H1 (cell line): ENCODE data around the gene TSC22D4. TPM values are rescaled to one million over a fixed set of nuclear protein-coding genes. Genes with fewer than 3 reads are reported as not detected.

Source experiments
- CTCF ChIA-PET: fragments of 300-600 bp; sonication (Branson Sonifier 250); formaldehyde crosslinking; loops from one replicate; lab custom pipeline; 2021; ENCODE audit not compliant: partially characterized antibody; lab: Charles Lee
- POLR2A ChIA-PET: fragments of 300-600 bp; sonication (Branson Sonifier 250); formaldehyde crosslinking; loops from one replicate; lab custom pipeline; 2021; ENCODE audit warnings: inconsistent platforms; ENCODE audit not compliant: partially characterized antibody; lab: Charles Lee
- DNase-seq, 2 experiments: peaks; one replicate each; pipeline versions ENCODE4 v3.0.0 to v3.0.0-alpha.2; 2010 to 2022; ENCODE audit warnings: low spot score in 2 of 2, low read depth in 1 of 2, mixed read lengths in 1 of 2
- FAIRE-seq: peaks from 2 replicates; lab custom pipeline; 2011; peaks lifted over from hg19 to GRCh38; lab: Jason Lieb, UNC
- H2AFZ ChIP-seq: 2 replicates; pipeline ENCODE4 v1.8.1; 2012; ENCODE audit warnings: low read length, inconsistent platforms
- H2AK5ac ChIP-seq: 2 replicates; pipeline ENCODE4 v1.6.1; 2013; ENCODE audit warnings: low read depth, low read length
- H2BK120ac ChIP-seq: replicated peaks from 2 replicates; pipeline ENCODE3; 2013; ENCODE audit warnings: low read depth, low read length, inconsistent platforms
- H2BK12ac ChIP-seq: 2 replicates; pipeline ENCODE4 v1.6.1; 2013; ENCODE audit warnings: low read depth, low read length
- H2BK15ac ChIP-seq: 2 replicates; pipeline ENCODE4 v1.6.1; 2013; ENCODE audit warnings: low read length
- H2BK20ac ChIP-seq: 2 replicates; pipeline ENCODE4 v1.6.1; 2013; ENCODE audit warnings: low read length
- H2BK5ac ChIP-seq: 2 replicates; pipeline ENCODE4 v1.6.1; 2013; ENCODE audit warnings: low read depth, low read length
- H3K14ac ChIP-seq: 2 replicates; pipeline ENCODE4 v1.6.1; 2013; ENCODE audit warnings: inconsistent platforms; ENCODE audit not compliant: insufficient read length
- H3K18ac ChIP-seq: 2 replicates; pipeline ENCODE4 v1.6.1; 2013; ENCODE audit warnings: low read length; ENCODE audit errors: extremely low read depth
- H3K23ac ChIP-seq: 2 replicates; pipeline ENCODE4 v1.6.1; 2013; ENCODE audit warnings: inconsistent platforms; ENCODE audit not compliant: insufficient read length
- H3K23me2 ChIP-seq: 2 replicates; pipeline ENCODE4 v1.6.1; 2013; ENCODE audit warnings: low read depth, low read length
- H3K27ac ChIP-seq: 2 replicates; pipeline ENCODE4 v1.6.1; 2011; ENCODE audit warnings: low read depth, low read length, inconsistent platforms
- H3K27me3 ChIP-seq, 4 experiments: replicated peaks in 1 of 4; 1 replicate in 1 of 4; 2 replicates in 3 of 4; pipeline versions ENCODE4 v1.6.1 to v1.8.1; 2011 to 2013; ENCODE audit warnings: low read length in 3 of 4, mild to moderate bottlenecking in 3 of 4, inconsistent platforms in 2 of 4, mixed read lengths in 2 of 4, moderate library complexity in 1 of 4; ENCODE audit not compliant: control insufficient read depth in 3 of 4, insufficient read depth in 3 of 4; ENCODE audit errors: extremely low read depth in 1 of 4
- H3K36me3 ChIP-seq, 4 experiments: 2 replicates each; pipeline versions ENCODE4 v1.6.1 to v1.8.1; 2011 to 2013; ENCODE audit warnings: mild to moderate bottlenecking in 4 of 4, low read length in 3 of 4, moderate library complexity in 2 of 4, control low read depth in 1 of 4, inconsistent platforms in 1 of 4; ENCODE audit not compliant: insufficient read depth in 4 of 4, control insufficient read depth in 2 of 4
- H3K4ac ChIP-seq: replicated peaks from 2 replicates; pipeline ENCODE3; 2013; ENCODE audit warnings: low read length, low read depth, mixed read lengths, inconsistent platforms; ENCODE audit not compliant: insufficient read length
- H3K4me1 ChIP-seq, 4 experiments: replicated peaks in 1 of 4; 1 replicate in 1 of 4; 2 replicates in 3 of 4; pipeline versions ENCODE4 v1.6.1 to v1.8.1; 2011 to 2013; ENCODE audit warnings: low read length in 3 of 4, inconsistent platforms in 2 of 4, mixed read lengths in 1 of 4; ENCODE audit not compliant: insufficient read depth in 4 of 4, control insufficient read depth in 3 of 4
- H3K4me2 ChIP-seq, 2 experiments: 2 replicates each; pipeline versions ENCODE4 v1.6.1 to v1.8.1; 2011 to 2013; ENCODE audit warnings: low read depth in 2 of 2, low read length in 2 of 2, control low read depth in 1 of 2, inconsistent platforms in 1 of 2, mild to moderate bottlenecking in 1 of 2; ENCODE audit not compliant: insufficient read depth in 1 of 2
- H3K4me3 ChIP-seq, 4 experiments: fragments of 200-600, 300-600 bp in 1 of 4; sonication (generic), shearing (Covaris generic), sonication (Bioruptor Twin) in 1 of 4; 2 replicates each; pipeline versions ENCODE4 v1.5.1 to v1.8.1; 2011 to 2016; ENCODE audit warnings: low read length in 4 of 4, low read depth in 3 of 4, control low read depth in 2 of 4, inconsistent platforms in 2 of 4, mild to moderate bottlenecking in 2 of 4, mixed read lengths in 1 of 4, moderate library complexity in 1 of 4; ENCODE audit not compliant: insufficient read depth in 2 of 4; ENCODE audit errors: extremely low read depth in 1 of 4
- H3K56ac ChIP-seq: replicated peaks from 2 replicates; pipeline ENCODE3; 2013; ENCODE audit warnings: low read depth, mild to moderate bottlenecking, mixed read lengths, low read length, inconsistent platforms; ENCODE audit not compliant: insufficient read length
- H3K79me1 ChIP-seq: 2 replicates; pipeline ENCODE4 v1.6.1; 2013; ENCODE audit warnings: low read depth, low read length, control low read depth
- H3K79me2 ChIP-seq, 2 experiments: 2 replicates each; pipeline versions ENCODE4 v1.6.1 to v1.8.1; 2012 to 2013; ENCODE audit warnings: low read length in 2 of 2, mild to moderate bottlenecking in 2 of 2, inconsistent platforms in 1 of 2; ENCODE audit not compliant: insufficient read depth in 2 of 2, control insufficient read depth in 1 of 2
- H3K9ac ChIP-seq, 4 experiments: replicated peaks in 1 of 4; 1 replicate in 1 of 4; 2 replicates in 3 of 4; pipeline versions ENCODE4 v1.6.1 to v1.8.1; 2011 to 2013; ENCODE audit warnings: low read depth in 3 of 4, low read length in 3 of 4, control low read depth in 2 of 4, mild to moderate bottlenecking in 2 of 4, moderate library complexity in 2 of 4, inconsistent platforms in 1 of 4; ENCODE audit errors: extremely low read depth in 1 of 4
- H3K9me3 ChIP-seq, 2 experiments: 2 replicates each; pipeline versions ENCODE4 v1.6.1 to v1.8.1; 2012 to 2013; ENCODE audit warnings: mild to moderate bottlenecking in 2 of 2, moderate library complexity in 2 of 2, control low read depth in 1 of 2, inconsistent platforms in 1 of 2, low read depth in 1 of 2, low read length in 1 of 2, mixed read lengths in 1 of 2; ENCODE audit not compliant: insufficient read depth in 2 of 2
- H4K20me1 ChIP-seq, 2 experiments: replicated peaks in 1 of 2; 2 replicates each; pipeline versions ENCODE3 to v1.8.1; 2011 to 2013; ENCODE audit warnings: inconsistent platforms in 2 of 2, low read length in 2 of 2, mild to moderate bottlenecking in 1 of 2; ENCODE audit not compliant: insufficient read depth in 2 of 2, control insufficient read depth in 1 of 2
- H4K5ac ChIP-seq: 2 replicates; pipeline ENCODE4 v1.6.1; 2013; ENCODE audit warnings: low read length, low read depth, mixed read lengths, inconsistent platforms; ENCODE audit not compliant: insufficient read length
- H4K8ac ChIP-seq: 2 replicates; pipeline ENCODE4 v1.8.0; 2013; ENCODE audit warnings: mild to moderate bottlenecking, moderate library complexity, low read length, inconsistent platforms; ENCODE audit not compliant: insufficient read depth; ENCODE audit errors: extremely low read depth
- H4K91ac ChIP-seq: replicated peaks from 2 replicates; pipeline ENCODE3; 2013; ENCODE audit warnings: low read length, mixed read lengths, inconsistent platforms; ENCODE audit not compliant: insufficient read length
- ASH2L ChIP-seq: fragments of 200-600, 300-600 bp; sonication (generic); IDR thresholded peaks from one replicate; pipeline ENCODE4 v1.7.1; 2017; ENCODE audit warnings: low read length
- CEBPB ChIP-seq: IDR thresholded peaks from 2 replicates; pipeline ENCODE4 v1.6.1; 2012; ENCODE audit warnings: low read depth, low read length
- GTF2F1 ChIP-seq: IDR thresholded peaks from 2 replicates; pipeline ENCODE4 v1.6.1; 2012; ENCODE audit warnings: low read depth, low read length, improper control_type of control experiment, borderline replicate concordance
- HDAC6 ChIP-seq: IDR thresholded peaks from one replicate; pipeline ENCODE4 v1.7.1; 2012; ENCODE audit warnings: low read depth, mild to moderate bottlenecking, inconsistent platforms, low read length, moderate library complexity
- MAX ChIP-seq: IDR thresholded peaks from 2 replicates; pipeline ENCODE4 v1.6.1; 2012; ENCODE audit warnings: inconsistent platforms
- POU5F1 ChIP-seq: IDR thresholded peaks from 2 replicates; pipeline ENCODE4 v1.6.1; 2011; ENCODE audit warnings: low read depth, mild to moderate bottlenecking, low read length, moderate library complexity
- SP1 ChIP-seq: IDR thresholded peaks from 2 replicates; pipeline ENCODE4 v1.6.1; 2011; ENCODE audit warnings: low read depth, low read length
- TAF1 ChIP-seq: IDR thresholded peaks from 2 replicates; pipeline ENCODE4 v1.6.1; 2011; ENCODE audit warnings: mild to moderate bottlenecking, low read depth, low read length
- WGBS, 2 experiments: shearing (Covaris generic) in 1 of 2; methylation state at CpG; one replicate each; pipeline versions ENCODE4 v1.1.6 to v1.1.7; 2013 to 2015; ENCODE audit warnings: low lambda C conversion rate in 2 of 2, mixed read lengths in 2 of 2, inconsistent platforms in 1 of 2, low coverage in 1 of 2, missing lambda C conversion rate in 1 of 2; ENCODE audit not compliant: insufficient replicate concordance in 2 of 2, insufficient coverage in 1 of 2, insufficient read length in 1 of 2; ENCODE audit errors: extremely low coverage in 1 of 2, missing lambda C conversion rate in 1 of 2; 5-methylcytosine and 5-hydroxymethylcytosine counted together
- polyA plus RNA-seq, 7 experiments: library from polyadenylated mRNA; depleted of rRNA in 3 of 7; stranded (reverse) in 5 of 7; unstranded in 2 of 7; fragments of >200 nt in 5 of 7; fragments of 200-250 nt in 2 of 7; gene quantifications; 1 replicate in 5 of 7; 2 replicates in 1 of 7; 4 replicates in 1 of 7; pipeline versions ENCODE4 v1.2.1 to v1.2.3, GENCODE V29; 2011 to 2013; ENCODE audit warnings: missing spikeins in 2 of 7, mixed read lengths in 2 of 7
- total RNA-seq: library from RNA; stranded (reverse); fragmentation: NEBNext Ultra II Directional; extraction: Animal tissue kit (Norgen Biotek cat#: 25700); gene quantifications from 2 replicates; pipeline ENCODE4 v1.2.1, GENCODE V29; 2021

Gene TSC22D4
- total and polyA plus RNA-seq, 2 of the 8 experiments (the other 6 are each of a cell fraction or from before 2014, with no cell fraction given): 13.2 to 20.3 TPM

DNA sequence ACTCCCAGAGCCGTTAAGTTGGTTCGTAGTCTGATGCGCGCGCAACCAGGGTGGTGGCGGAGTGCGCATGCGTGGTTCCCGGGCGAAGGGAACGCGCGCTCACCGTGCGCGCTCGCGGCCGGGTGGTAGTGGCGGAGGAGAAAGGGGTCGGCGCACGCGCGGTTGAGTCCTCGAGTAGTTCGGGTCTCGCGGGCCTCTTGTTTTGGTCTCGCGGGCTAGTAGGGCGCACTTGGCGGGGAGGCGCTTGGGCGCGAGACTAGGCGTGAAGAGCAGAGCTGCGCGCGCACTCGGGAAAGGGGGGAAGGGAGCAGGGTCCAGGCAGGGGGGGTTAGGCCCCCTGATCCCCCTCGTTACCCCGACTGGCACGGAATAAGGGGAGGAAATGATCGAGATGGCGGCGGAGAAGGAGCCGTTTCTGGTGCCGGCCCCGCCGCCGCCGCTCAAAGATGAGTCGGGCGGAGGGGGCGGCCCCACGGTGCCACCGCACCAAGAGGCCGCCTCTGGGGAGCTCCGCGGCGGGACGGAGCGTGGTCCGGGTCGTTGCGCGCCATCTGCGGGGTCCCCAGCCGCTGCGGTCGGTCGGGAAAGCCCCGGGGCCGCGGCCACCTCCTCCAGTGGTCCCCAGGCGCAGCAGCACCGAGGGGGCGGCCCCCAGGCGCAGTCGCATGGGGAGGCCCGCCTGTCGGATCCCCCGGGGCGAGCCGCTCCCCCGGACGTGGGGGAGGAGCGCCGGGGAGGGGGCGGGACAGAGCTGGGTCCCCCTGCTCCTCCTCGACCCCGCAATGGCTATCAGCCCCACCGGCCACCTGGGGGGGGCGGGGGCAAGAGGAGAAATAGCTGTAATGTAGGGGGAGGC is 49.1 kb downstream of the TSC22D4 start, which contains the start of gene MEPCE:
Gene MEPCE (plus strand): TSS at position 195 of the 856 bp plus-strand sequence. CDS start 188 bp downstream, at position 383.
- ChIA-PET POLR2A (interaction anchor here (0.5 to 4.2 kb wide), 64 partner anchors 8 to 846 kb away, joined by 3 to 81 read pairs (median 5); partner anchors contain the start of genes ACTL6B, AP4M1, FBXO24 and GAL3ST4), CTCF (interaction anchor here (0.6 to 1.7 kb wide), 6 partner anchors 8 to 295 kb away, joined by 3 to 4 read pairs (median 3); no protein-coding TSS in a partner anchor)
- H4K91ac ChIP-seq: peak within 1 kb of the TSS; percentile 98
- peak within 1 kb of the TSS; percentile 88; the same call in 1 of the 2 replicates for H2BK15ac ChIP-seq
- peaks cover 3 to 16% (median 9%) of the 10 kb centered on the region in 4 experiments for H3K4me1 ChIP-seq
- peaks cover 7 to 8% of the 10 kb centered on the region in 2 experiments for H4K20me1 ChIP-seq
- H3K4me2 ChIP-seq: peak within 1 kb of the TSS; percentile 84 to 88
- H3K23ac ChIP-seq: no peak within 1 kb of the TSS
- H2BK20ac ChIP-seq: no peak within 1 kb of the TSS
- FAIRE-seq (no peak), DNase-seq (peak in 1 of 2 experiments; percentile 97)
- H2BK120ac ChIP-seq: no peak within 1 kb of the TSS
- H3K79me2 ChIP-seq: peaks cover 0 to 42% of the 10 kb centered on the region in 2 experiments; a peak in 3 of 4 replicates
- H3K14ac ChIP-seq: peak within 1 kb of the TSS; percentile 44
- H4K5ac ChIP-seq: peak within 1 kb of the TSS; percentile 97
- peaks cover 0 to 6% of the 10 kb centered on the region in 2 experiments; a peak in 1 of 4 replicates for H3K9me3 ChIP-seq
- peaks cover 2% of the 10 kb centered on the region for H3K79me1 ChIP-seq
- H2AK5ac ChIP-seq: peak within 1 kb of the TSS; percentile 99
- H3K56ac ChIP-seq: peak within 1 kb of the TSS; percentile 99
- H2BK5ac ChIP-seq: peak within 1 kb of the TSS; percentile 99
- H4K8ac ChIP-seq: peak within 1 kb of the TSS; percentile 98
- H2BK12ac ChIP-seq: peak within 1 kb of the TSS; percentile 85; the same call in 1 of the 2 replicates
- H3K4ac ChIP-seq: peak within 1 kb of the TSS; percentile 97
- H3K36me3 ChIP-seq: peaks cover 2 to 41% (median 18%) of the 10 kb centered on the region in 4 experiments; a peak in 6 of 8 replicates
- peak within 1 kb of the TSS; percentile 96 for H3K27ac ChIP-seq
- 0% methylated on average over 35 of the region's 95 CpGs; no CpG with 5 or more reads in 1 of the 2 experiments for WGBS, 2 experiments
- H3K4me3 ChIP-seq: peak within 1 kb of the TSS; percentile 73 to 85 (median 80)
- peak within 1 kb of the TSS; percentile 98 for H3K18ac ChIP-seq
- H3K23me2 ChIP-seq: peaks cover 8% of the 10 kb centered on the region; the same call in 1 of the 2 replicates
- H2AFZ ChIP-seq: no peak within 1 kb of the TSS
- peak within 1 kb of the TSS; percentile 89 to 97 (median 94) for H3K9ac ChIP-seq
- peaks cover 0 to 6% (median 6%) of the 10 kb centered on the region in 4 experiments; a peak in 4 of 7 replicates for H3K27me3 ChIP-seq
- no peak for TF ChIP-seq CEBPB
- TF ChIP-seq MAX: peak; percentile 17; the same call in 1 of the 2 replicates
- TF ChIP-seq POU5F1: no peak
- peak; percentile 67 for TF ChIP-seq ASH2L
- TF ChIP-seq HDAC6: no peak
- no peak; the same call in 1 of the 2 replicates for TF ChIP-seq TAF1
- no peak for TF ChIP-seq SP1
- no peak for TF ChIP-seq GTF2F1
